HCT116 (cell line): ENCODE measurements around the gene PASD1. TPM values are rescaled to one million over a fixed set of nuclear protein-coding genes. Genes with fewer than 3 reads are reported as not detected.

Experiments
- ATAC-seq: fragments of 200-7000 bp; cut with Tn5 transposase; 2 replicates; pipeline ENCODE4 v1.9.1; 2020; ENCODE audit warnings: mild to moderate bottlenecking, moderate library complexity
- BruUV-seq: library from RNA; stranded (reverse); fragments of 400-500 nt; replicated peaks from 2 replicates; lab custom pipeline; 2021; lab: Mats Ljungman, UMichigan
- CTCF ChIA-PET: fragments of 300-600 bp; sonication (Branson Sonifier 250); formaldehyde crosslinking; loops from one replicate; lab custom pipeline; 2021; ENCODE audit warnings: antibody characterized with exemption; lab: Charles Lee
- POLR2A ChIA-PET: fragments of 300-600, 350-600 bp; sonication (Branson Sonifier 250); formaldehyde crosslinking; loops from one replicate; lab custom pipeline; 2021; ENCODE audit warnings: antibody characterized with exemption; lab: Charles Lee
- RAD21 ChIA-PET, 2 experiments: fragments of 300-600 bp; sonication (Branson Sonifier 250); formaldehyde crosslinking; loops; one replicate each; lab custom pipeline; 2023; ENCODE audit warnings: low total read pairs in 2 of 2; ENCODE audit not compliant: uncharacterized antibody in 2 of 2, unreplicated experiment in 2 of 2, low non-redundant PET in 1 of 2; lab: Charles Lee
- DNase-seq: peaks from one replicate; pipeline ENCODE4 v3.0.0-alpha.2; 2010; ENCODE audit warnings: low read depth, low spot score
- H2AFZ ChIP-seq: fragments of 200-600 bp; shearing (Covaris generic), sonication (generic); 2 replicates; pipeline ENCODE4 v1.6.1; 2017; ENCODE audit warnings: low read depth, mixed run types, mixed read lengths, antibody characterized with exemption, low read length; ENCODE audit not compliant: poor library complexity, severe bottlenecking
- H3K27ac ChIP-seq: 2 replicates; pipeline ENCODE4 v1.5.1; 2012; ENCODE audit warnings: low read depth, low read length
- H3K27me3 ChIP-seq: fragments of 200-600 bp; sonication (generic); 2 replicates; pipeline ENCODE4 v1.6.1; 2016; ENCODE audit warnings: mixed run types, low read length, mixed read lengths; ENCODE audit not compliant: insufficient read depth
- H3K36me3 ChIP-seq, 2 experiments: fragments of 200-500 bp in 1 of 2; fragments of 200-600 bp in 1 of 2; sonication (Bioruptor generic) in 1 of 2; sonication (generic) in 1 of 2; 2 replicates each; pipeline versions ENCODE4 v1.5.1 to v1.6.1; 2014 to 2016; ENCODE audit warnings: low read length in 2 of 2, inconsistent platforms in 1 of 2, mixed read lengths in 1 of 2, mixed run types in 1 of 2; ENCODE audit not compliant: insufficient read depth in 2 of 2, control insufficient read depth in 1 of 2
- H3K4me1 ChIP-seq, 2 experiments: fragments of 200-600 bp in 1 of 2; sonication (generic) in 1 of 2; 2 replicates each; pipeline versions ENCODE4 v1.5.1 to v1.6.1; 2012 to 2017; ENCODE audit warnings: low read length in 2 of 2, inconsistent platforms in 1 of 2, mild to moderate bottlenecking in 1 of 2, mixed read lengths in 1 of 2, mixed run types in 1 of 2, moderate library complexity in 1 of 2; ENCODE audit not compliant: insufficient read depth in 2 of 2, control insufficient read depth in 1 of 2
- H3K4me2 ChIP-seq: fragments of 200-600 bp; sonication (generic); 2 replicates; pipeline ENCODE4 v1.6.1; 2017; ENCODE audit warnings: mixed run types, low read length, mixed read lengths
- H3K4me3 ChIP-seq, 2 experiments: fragments of 200-600 bp in 1 of 2; sonication (generic) in 1 of 2; replicated peaks in 1 of 2; 2 replicates each; pipeline ENCODE4 v1.5.1; 2011 to 2016; ENCODE audit warnings: low read length in 2 of 2, control low read depth in 1 of 2, low read depth in 1 of 2, mild to moderate bottlenecking in 1 of 2, mixed read lengths in 1 of 2, mixed run types in 1 of 2
- H3K79me2 ChIP-seq: fragments of 200-600 bp; sonication (generic); 2 replicates; pipeline ENCODE4 v1.6.1; 2017; ENCODE audit warnings: mild to moderate bottlenecking, mixed run types, low read length, moderate library complexity, mixed read lengths; ENCODE audit not compliant: insufficient read depth
- H3K9ac ChIP-seq: fragments of 200-600 bp; sonication (generic); 2 replicates; pipeline ENCODE4 v1.6.1; 2016; ENCODE audit warnings: low read length, mixed read lengths
- H3K9me2 ChIP-seq: fragments of 200-600 bp; sonication (generic), shearing (Covaris generic); 2 replicates; pipeline ENCODE4 v1.6.1; 2017; ENCODE audit warnings: mixed run types, mild to moderate bottlenecking, moderate library complexity; ENCODE audit not compliant: insufficient read depth
- H3K9me3 ChIP-seq, 2 experiments: fragments of 200-500 bp in 1 of 2; fragments of 200-600 bp in 1 of 2; sonication (Bioruptor generic) in 1 of 2; sonication (generic) in 1 of 2; 2 replicates each; pipeline ENCODE4 v1.6.1; 2014 to 2017; ENCODE audit warnings: low read length in 2 of 2, mixed read lengths in 2 of 2, inconsistent platforms in 1 of 2, low read depth in 1 of 2, mild to moderate bottlenecking in 1 of 2, mixed run types in 1 of 2, moderate library complexity in 1 of 2; ENCODE audit not compliant: control insufficient read depth in 1 of 2, insufficient read depth in 1 of 2
- H4K20me1 ChIP-seq: fragments of 200-600 bp; sonication (generic), shearing (Covaris generic); 2 replicates; pipeline ENCODE4 v1.6.1; 2017; ENCODE audit warnings: mixed run types, mild to moderate bottlenecking, moderate library complexity; ENCODE audit not compliant: insufficient read depth
- CBX3 ChIP-seq: IDR thresholded peaks from 2 replicates; pipeline ENCODE4 v1.6.1; 2012; ENCODE audit warnings: low read depth
- CEBPB ChIP-seq: IDR thresholded peaks from 2 replicates; pipeline ENCODE4 v1.6.1; 2012; ENCODE audit warnings: low read depth
- CTCF ChIP-seq, 3 experiments: fragments of 200-600 bp in 1 of 3; sonication (generic) in 1 of 3; IDR thresholded peaks in 2 of 3; conservative IDR thresholded peaks in 1 of 3; 2 replicates each; pipeline ENCODE4 v1.5.1; 2012 to 2017; ENCODE audit warnings: low read depth in 2 of 3, low read length in 2 of 3, antibody characterized with exemption in 1 of 3, borderline replicate concordance in 1 of 3, control low read depth in 1 of 3, mild to moderate bottlenecking in 1 of 3, mixed read lengths in 1 of 3, mixed run types in 1 of 3, moderate library complexity in 1 of 3; ENCODE audit not compliant: insufficient read depth in 1 of 3
- ELF1 ChIP-seq: IDR thresholded peaks from 2 replicates; pipeline ENCODE4 v1.6.1; 2012; ENCODE audit warnings: low read depth, borderline replicate concordance
- EZH2 ChIP-seq: fragments of 200-600 bp; sonication (generic); IDR thresholded peaks from 2 replicates; pipeline ENCODE4 v1.6.1; 2017; ENCODE audit warnings: antibody characterized with exemption, mixed run types
- EZH2phosphoT487 ChIP-seq: fragments of 200-600 bp; IDR thresholded peaks from 2 replicates; pipeline ENCODE4 v1.6.1; 2018; ENCODE audit warnings: antibody characterized with exemption, borderline replicate concordance
- FOSL1 ChIP-seq: IDR thresholded peaks from 2 replicates; pipeline ENCODE4 v1.6.1; 2012; ENCODE audit warnings: low read depth
- MAX ChIP-seq: IDR thresholded peaks from 2 replicates; pipeline ENCODE4 v1.6.1; 2012
- POLR2A ChIP-seq: IDR thresholded peaks from 2 replicates; pipeline ENCODE4 v1.7.0; 2011; ENCODE audit warnings: borderline replicate concordance; ENCODE audit not compliant: insufficient read depth, insufficient read length; ENCODE audit errors: extremely low read depth
- REST ChIP-seq: IDR thresholded peaks from 2 replicates; pipeline ENCODE4 v1.6.1; 2012; ENCODE audit warnings: low read depth
- SIN3A ChIP-seq: IDR thresholded peaks from 2 replicates; pipeline ENCODE4 v1.6.1; 2012; ENCODE audit warnings: low read depth
- SRF ChIP-seq: IDR thresholded peaks from 2 replicates; pipeline ENCODE4 v1.6.1; 2012; ENCODE audit warnings: low read depth
- YY1 ChIP-seq: IDR thresholded peaks from 2 replicates; pipeline ENCODE4 v1.6.1; 2011; ENCODE audit warnings: low read length, low read depth, moderate library complexity, mild to moderate bottlenecking; ENCODE audit not compliant: insufficient replicate concordance; ENCODE audit errors: extremely low read depth
- ZBTB33 ChIP-seq: IDR thresholded peaks from 2 replicates; pipeline ENCODE4 v1.6.1; 2011; ENCODE audit warnings: mild to moderate bottlenecking, low read length, moderate library complexity; ENCODE audit not compliant: insufficient replicate concordance; ENCODE audit errors: extremely low read depth
- ZFX ChIP-seq: fragments of 450-650 bp; IDR thresholded peaks from 2 replicates; pipeline ENCODE4 v1.6.1; 2017
- intact Hi-C: fragments of 100-400 bp; cut with micrococcal nuclease; formaldehyde crosslinking; loops from 2 replicates; pipeline ENCODE4 v1.10.0; 2022
- total RNA-seq: library from RNA; stranded (reverse); gene quantifications from one replicate; pipeline ENCODE4 v1.2.1, GENCODE V29; 2021; ENCODE audit not compliant: unreplicated experiment

PASD1 gene
- total RNA-seq, 1 experiment from 2014 or later: not detected

GRCh38 chrX:151641564-151641963, 78.1 kb downstream of the PASD1 start:
- no peak overlapping the region for H2AFZ ChIP-seq
- TF ChIP-seq CBX3: no peak
- TF ChIP-seq YY1: no peak
- TF ChIP-seq REST: no peak
- no peak for TF ChIP-seq MAX
- TF ChIP-seq FOSL1: no peak
- no peak for TF ChIP-seq ZBTB33
- TF ChIP-seq ELF1: no peak
- TF ChIP-seq EZH2phosphoT487: no peak
- TF ChIP-seq EZH2: no peak
- TF ChIP-seq SIN3A: no peak
- TF ChIP-seq ZFX: no peak
- TF ChIP-seq CEBPB: no peak
- no peak for TF ChIP-seq CTCF (IDR thresholded peaks at IDR 0.05 in 2 of 3, conservative IDR thresholded peaks at IDR 0.05 in 1 of 3; ENCODE audit: borderline replicate concordance in 1 of 3, insufficient read depth in 1 of 3, low read depth in 2 of 3, low read length in 2 of 3)
- TF ChIP-seq POLR2A: no peak
- TF ChIP-seq SRF: no peak
- no peak overlapping the region for H3K27ac ChIP-seq
- no peaks in the 10 kb centered on the region for H3K9me3 ChIP-seq
- peaks cover 5% of the 10 kb centered on the region; the same call in 1 of the 2 replicates for H3K27me3 ChIP-seq
- no peak overlapping the region for H3K9ac ChIP-seq
- H3K4me3 ChIP-seq: no peak overlapping the region
- POLR2A ChIA-PET: no interaction called here
- RAD21 ChIA-PET: no interaction called here
- no peaks in the 10 kb centered on the region for H4K20me1 ChIP-seq
- DNase-seq: no peak
- no peak overlapping the region for H3K4me2 ChIP-seq
- intact Hi-C loops: no loop called here
- no peak for ATAC-seq
- no peaks in the 10 kb centered on the region for H3K36me3 ChIP-seq
- no peaks in the 10 kb centered on the region for H3K79me2 ChIP-seq
- no TSS peak for BruUV-seq
- H3K9me2 ChIP-seq: no peaks in the 10 kb centered on the region
- CTCF ChIA-PET: no interaction called here
- no peaks in the 10 kb centered on the region for H3K4me1 ChIP-seq
